HepG2 (cell line): Measurements from ENCODE around the gene ALCAM. TPM values are rescaled to one million over a fixed set of nuclear protein-coding genes. Genes with fewer than 3 reads are reported as not detected.

ENCODE experiments used
- ATAC-seq: fragments of 200-7000 bp; cut with Tn5 transposase; 3 replicates; pipeline ENCODE4 v1.9.1; 2020; ENCODE audit warnings: mild to moderate bottlenecking, moderate library complexity
- BruUV-seq: library from RNA; stranded (reverse); fragments of 400-500 nt; replicated peaks from 2 replicates; lab custom pipeline; 2021; lab: Mats Ljungman, UMichigan
- CTCF ChIA-PET: fragments of 300-600 bp; formaldehyde crosslinking; extraction: SDS; loops from one replicate; lab custom pipeline; 2021; ENCODE audit warnings: low total read pairs, inconsistent platforms, low intra/inter-chr PET ratio; lab: Yijun Ruan, JAX
- POLR2A ChIA-PET: fragments of 350-600 bp; sonication (Branson Sonifier 250); formaldehyde crosslinking; loops from one replicate; lab custom pipeline; 2020; ENCODE audit warnings: antibody characterized with exemption, inconsistent platforms; lab: Yijun Ruan, JAX
- DNase-seq: peaks from one replicate; pipeline ENCODE4 v3.0.0-alpha.2; 2015; ENCODE audit warnings: low spot score
- FAIRE-seq: peaks from 3 replicates; lab custom pipeline; 2011; peaks lifted over from hg19 to GRCh38; lab: Jason Lieb, UNC
- H2AFZ ChIP-seq: one replicate; pipeline ENCODE4 v1.6.1; 2011; ENCODE audit warnings: low read length, inconsistent platforms
- H3K27ac ChIP-seq: fragments of 300-600 bp; 3 replicates; pipeline ENCODE4 v1.8.0; 2011; ENCODE audit warnings: mixed run types, mild to moderate bottlenecking, mixed read lengths, low read length, inconsistent platforms; ENCODE audit not compliant: insufficient read depth; ENCODE audit errors: extremely low read length
- H3K27me3 ChIP-seq, 2 experiments: fragments of 200-600 bp in 1 of 2; 2 replicates in 1 of 2; 3 replicates in 1 of 2; pipeline versions ENCODE4 v1.6.0 to v1.8.0; 2011; ENCODE audit warnings: low read length in 2 of 2, mild to moderate bottlenecking in 2 of 2, moderate library complexity in 2 of 2, inconsistent platforms in 1 of 2; ENCODE audit not compliant: insufficient read depth in 2 of 2, control insufficient read depth in 1 of 2
- H3K36me3 ChIP-seq, 2 experiments: fragments of 200-600 bp in 1 of 2; replicated peaks in 1 of 2; 2 replicates in 1 of 2; 3 replicates in 1 of 2; pipeline versions ENCODE4 v1.5.1 to v1.8.0; 2011; ENCODE audit warnings: low read length in 2 of 2, inconsistent platforms in 1 of 2; ENCODE audit not compliant: insufficient read depth in 2 of 2, control insufficient read depth in 1 of 2
- H3K4me1 ChIP-seq: 2 replicates; pipeline ENCODE4 v1.5.1; 2012; ENCODE audit warnings: low read length, inconsistent platforms; ENCODE audit not compliant: insufficient read depth
- H3K4me2 ChIP-seq: 2 replicates; pipeline ENCODE4 v1.6.0; 2011; ENCODE audit warnings: low read depth, low read length, inconsistent platforms
- H3K4me3 ChIP-seq, 3 experiments: fragments of 200-600 bp in 1 of 3; sonication (generic), shearing (Covaris generic) in 1 of 3; replicated peaks in 1 of 3; 2 replicates each; pipeline ENCODE4 v1.5.1; 2011 to 2016; ENCODE audit warnings: low read length in 3 of 3, inconsistent platforms in 2 of 3, low read depth in 2 of 3, mild to moderate bottlenecking in 2 of 3, control low read depth in 1 of 3, mixed read lengths in 1 of 3; ENCODE audit not compliant: insufficient read depth in 1 of 3
- H3K79me2 ChIP-seq: one replicate; pipeline ENCODE4 v1.6.1; 2011; ENCODE audit warnings: low read length, inconsistent platforms; ENCODE audit not compliant: insufficient read depth
- H3K9ac ChIP-seq: 2 replicates; pipeline ENCODE4 v1.6.0; 2011; ENCODE audit warnings: mild to moderate bottlenecking, low read depth, low read length, inconsistent platforms; ENCODE audit not compliant: insufficient read depth
- H3K9me3 ChIP-seq: 2 replicates; pipeline ENCODE4 v1.5.1; 2012; ENCODE audit warnings: mild to moderate bottlenecking, low read length
- H4K20me1 ChIP-seq: 2 replicates; pipeline ENCODE4 v1.6.0; 2011; ENCODE audit warnings: inconsistent platforms, mild to moderate bottlenecking, low read length, moderate library complexity; ENCODE audit not compliant: insufficient read depth
- PLRG1 ChIP-seq: fragments of 450-650 bp; conservative IDR thresholded peaks from 2 replicates; pipeline ENCODE4 v1.6.1; 2016
- TOPORS ChIP-seq: sonication (generic); formaldehyde crosslinking; IDR thresholded peaks from 2 replicates; pipeline ENCODE4 v1.8.0; 2023; ENCODE audit warnings: mild to moderate bottlenecking, missing genetic modification reagents
- ZMYM2 ChIP-seq: sonication (generic); formaldehyde crosslinking; IDR thresholded peaks from 2 replicates; pipeline ENCODE4 v1.8.0; 2022; ENCODE audit warnings: mild to moderate bottlenecking, missing genetic modification reagents
- ZNF468 ChIP-seq: sonication (generic); formaldehyde crosslinking; IDR thresholded peaks from 2 replicates; pipeline ENCODE4 v1.8.0; 2022; ENCODE audit warnings: mild to moderate bottlenecking, moderate library complexity, missing genetic modification reagents
- ZNF792 ChIP-seq: IDR thresholded peaks from 2 replicates; pipeline ENCODE4 v1.6.1; 2016
- WGBS: methylation state at CpG from one replicate; pipeline ENCODE4 v1.1.6; 2017; ENCODE audit warnings: low lambda C conversion rate; 5-methylcytosine and 5-hydroxymethylcytosine counted together
- in situ Hi-C: cut with HindIII; loops from 2 replicates; pipeline ENCODE4 v1.10.0; 2017; ENCODE audit warnings: low pct_unique_long_range_greater_than_20kb; ENCODE audit not compliant: extremely low pct_ligation_motif_present
- intact Hi-C: fragments of 100-400 bp; cut with micrococcal nuclease; formaldehyde crosslinking; loops from one replicate; pipeline ENCODE4 v1.10.0; 2022; ENCODE audit not compliant: unreplicated experiment
- polyA plus RNA-seq, 8 experiments: library from polyadenylated mRNA; depleted of rRNA in 3 of 8; stranded (reverse) in 7 of 8; unstranded in 1 of 8; fragments of >200 nt; fragmentation: Illumina TruSeq in 4 of 8; extraction: Trizol in 4 of 8; gene quantifications; 2 replicates each; pipeline versions ENCODE4 v1.2.1 to v1.2.3, GENCODE V29; 2011 to 2016; ENCODE audit warnings: low read depth in 4 of 8, missing spikeins in 1 of 8, mixed read lengths in 1 of 8; ENCODE audit not compliant: insufficient read depth in 1 of 8
- total RNA-seq, 5 experiments: library from RNA; depleted of rRNA; stranded (reverse); fragments of >200 nt; fragmentation: Illumina TruSeq; extraction: Trizol; gene quantifications; 2 replicates each; pipeline ENCODE4 v1.2.3, GENCODE V29; 2016; ENCODE audit warnings: low read depth in 1 of 5
- TF ChIP-seq, protein P1 (sequence below): sonication (generic); formaldehyde crosslinking; IDR thresholded peaks from 2 replicates; pipeline ENCODE4 v1.4.0; 2020; ENCODE audit warnings: mild to moderate bottlenecking, missing genetic modification reagents
- TF ChIP-seq, protein P2 (sequence below): sonication (generic); formaldehyde crosslinking; IDR thresholded peaks from 2 replicates; pipeline ENCODE4 v1.5.1; 2020; ENCODE audit warnings: missing genetic modification reagents, mild to moderate bottlenecking, borderline replicate concordance
- TF ChIP-seq, protein P3 (sequence below): sonication (generic); formaldehyde crosslinking; IDR thresholded peaks from 2 replicates; pipeline ENCODE4 v1.5.0; 2020; ENCODE audit warnings: mild to moderate bottlenecking, missing genetic modification reagents, borderline replicate concordance
- TF ChIP-seq, protein P4 (sequence below): sonication (generic); formaldehyde crosslinking; IDR thresholded peaks from 2 replicates; pipeline ENCODE4 v1.4.0; 2020; ENCODE audit warnings: mild to moderate bottlenecking, missing genetic modification reagents

ALCAM gene
- total and polyA plus RNA-seq, 2 of the 13 experiments (the other 11 are each of a cell fraction or from before 2014, with no cell fraction given) = 26.0 to 33.1 TPM

DNA sequence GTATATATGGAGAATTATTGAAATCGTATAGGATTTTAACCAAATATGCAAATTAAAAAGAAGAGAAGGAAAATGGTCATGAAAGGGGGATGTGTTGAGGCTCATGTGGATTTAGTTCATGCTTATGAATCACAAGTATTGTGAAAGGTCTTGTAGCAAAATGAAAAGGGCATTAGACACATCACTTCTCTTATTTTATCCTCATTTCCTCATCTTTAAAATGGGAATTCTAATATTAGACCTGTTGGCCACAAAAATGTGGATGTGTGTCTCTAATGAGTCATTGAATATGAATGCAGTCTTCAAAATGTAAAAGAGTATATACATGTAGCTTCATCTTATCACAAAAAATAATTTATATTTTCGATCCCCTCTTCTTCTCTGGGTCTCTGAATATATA is 14.9 kb upstream of the ALCAM start:
- Histone ChIP-seq H3K4me1 (no peaks in the 10 kb centered on the region), H2AFZ (no peak overlapping the region), H3K27me3 (no peaks in the 10 kb centered on the region; a peak in 1 of 5 replicates), H4K20me1 (no peaks in the 10 kb centered on the region), H3K9me3 (no peaks in the 10 kb centered on the region), H3K79me2 (no peaks in the 10 kb centered on the region), H3K27ac (no peak overlapping the region), H3K9ac (no peak overlapping the region), H3K4me3 (no peak overlapping the region), H3K4me2 (no peak overlapping the region), H3K36me3 (no peaks in the 10 kb centered on the region)
- no peak for DNase-seq
- no peak for FAIRE-seq
- no TSS peak for BruUV-seq
- ATAC-seq = no peak
- TF ChIP-seq PLRG1 (no peak), ZNF468 (CRISPR knock-in tag) (no peak)
- TF ChIP-seq, protein P1, sequence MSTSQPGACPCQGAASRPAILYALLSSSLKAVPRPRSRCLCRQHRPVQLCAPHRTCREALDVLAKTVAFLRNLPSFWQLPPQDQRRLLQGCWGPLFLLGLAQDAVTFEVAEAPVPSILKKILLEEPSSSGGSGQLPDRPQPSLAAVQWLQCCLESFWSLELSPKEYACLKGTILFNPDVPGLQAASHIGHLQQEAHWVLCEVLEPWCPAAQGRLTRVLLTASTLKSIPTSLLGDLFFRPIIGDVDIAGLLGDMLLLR (CRISPR knock-in tag) = no peak
- ChIA-PET POLR2A (no interaction called here), CTCF (no interaction called here)
- WGBS = 1% methylated on average over 2 of the region's 2 CpGs
- intact Hi-C loops (no loop called here), in situ Hi-C loops (loop anchor here (25.0 kb wide), 1 partner anchor 740 kb away; no protein-coding TSS in a partner anchor)

DNA sequence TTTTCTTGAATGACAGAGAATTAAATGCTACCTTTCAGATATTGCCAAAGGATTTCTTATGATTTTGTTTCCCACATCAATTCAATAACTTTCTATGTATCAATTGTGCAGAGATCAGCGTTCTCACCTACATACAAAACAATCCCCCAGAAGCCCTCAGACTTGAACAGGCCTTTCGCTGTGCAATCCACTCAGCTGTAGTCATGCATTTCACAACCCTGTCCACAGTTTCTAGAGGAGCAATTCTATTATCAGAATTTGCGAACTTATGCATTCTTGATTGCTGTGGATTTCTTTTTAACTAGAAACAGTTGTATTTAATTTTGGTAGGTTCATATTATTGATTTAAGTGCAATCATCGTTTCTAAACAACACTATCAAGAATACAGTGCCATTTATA is 13.7 kb upstream of the ALCAM start:
- H3K27me3 ChIP-seq = no peaks in the 10 kb centered on the region; a peak in 1 of 5 replicates
- no peaks in the 10 kb centered on the region for H4K20me1 ChIP-seq
- intact Hi-C loops (no loop called here), in situ Hi-C loops (loop anchor here (25.0 kb wide), 1 partner anchor 741 kb away; no protein-coding TSS in a partner anchor)
- no peaks in the 10 kb centered on the region for H3K36me3 ChIP-seq
- no peaks in the 10 kb centered on the region for H3K4me1 ChIP-seq
- H3K4me2 ChIP-seq = no peak overlapping the region
- WGBS = 30% methylated on average over 4 of the region's 4 CpGs
- FAIRE-seq (no peak), ATAC-seq (no peak), DNase-seq (no peak)
- CTCF ChIA-PET = no interaction called here
- no peaks in the 10 kb centered on the region for H3K9me3 ChIP-seq
- POLR2A ChIA-PET = no interaction called here
- no peak overlapping the region for H2AFZ ChIP-seq
- H3K9ac ChIP-seq = no peak overlapping the region
- H3K4me3 ChIP-seq = no peak overlapping the region
- BruUV-seq = no TSS peak
- no peaks in the 10 kb centered on the region for H3K79me2 ChIP-seq
- H3K27ac ChIP-seq = no peak overlapping the region
- TF ChIP-seq, protein P2, sequence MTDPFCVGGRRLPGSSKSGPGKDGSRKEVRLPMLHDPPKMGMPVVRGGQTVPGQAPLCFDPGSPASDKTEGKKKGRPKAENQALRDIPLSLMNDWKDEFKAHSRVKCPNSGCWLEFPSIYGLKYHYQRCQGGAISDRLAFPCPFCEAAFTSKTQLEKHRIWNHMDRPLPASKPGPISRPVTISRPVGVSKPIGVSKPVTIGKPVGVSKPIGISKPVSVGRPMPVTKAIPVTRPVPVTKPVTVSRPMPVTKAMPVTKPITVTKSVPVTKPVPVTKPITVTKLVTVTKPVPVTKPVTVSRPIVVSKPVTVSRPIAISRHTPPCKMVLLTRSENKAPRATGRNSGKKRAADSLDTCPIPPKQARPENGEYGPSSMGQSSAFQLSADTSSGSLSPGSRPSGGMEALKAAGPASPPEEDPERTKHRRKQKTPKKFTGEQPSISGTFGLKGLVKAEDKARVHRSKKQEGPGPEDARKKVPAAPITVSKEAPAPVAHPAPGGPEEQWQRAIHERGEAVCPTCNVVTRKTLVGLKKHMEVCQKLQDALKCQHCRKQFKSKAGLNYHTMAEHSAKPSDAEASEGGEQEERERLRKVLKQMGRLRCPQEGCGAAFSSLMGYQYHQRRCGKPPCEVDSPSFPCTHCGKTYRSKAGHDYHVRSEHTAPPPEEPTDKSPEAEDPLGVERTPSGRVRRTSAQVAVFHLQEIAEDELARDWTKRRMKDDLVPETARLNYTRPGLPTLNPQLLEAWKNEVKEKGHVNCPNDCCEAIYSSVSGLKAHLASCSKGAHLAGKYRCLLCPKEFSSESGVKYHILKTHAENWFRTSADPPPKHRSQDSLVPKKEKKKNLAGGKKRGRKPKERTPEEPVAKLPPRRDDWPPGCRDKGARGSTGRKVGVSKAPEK (CRISPR knock-in tag) = no peak
- TF ChIP-seq, protein P3, sequence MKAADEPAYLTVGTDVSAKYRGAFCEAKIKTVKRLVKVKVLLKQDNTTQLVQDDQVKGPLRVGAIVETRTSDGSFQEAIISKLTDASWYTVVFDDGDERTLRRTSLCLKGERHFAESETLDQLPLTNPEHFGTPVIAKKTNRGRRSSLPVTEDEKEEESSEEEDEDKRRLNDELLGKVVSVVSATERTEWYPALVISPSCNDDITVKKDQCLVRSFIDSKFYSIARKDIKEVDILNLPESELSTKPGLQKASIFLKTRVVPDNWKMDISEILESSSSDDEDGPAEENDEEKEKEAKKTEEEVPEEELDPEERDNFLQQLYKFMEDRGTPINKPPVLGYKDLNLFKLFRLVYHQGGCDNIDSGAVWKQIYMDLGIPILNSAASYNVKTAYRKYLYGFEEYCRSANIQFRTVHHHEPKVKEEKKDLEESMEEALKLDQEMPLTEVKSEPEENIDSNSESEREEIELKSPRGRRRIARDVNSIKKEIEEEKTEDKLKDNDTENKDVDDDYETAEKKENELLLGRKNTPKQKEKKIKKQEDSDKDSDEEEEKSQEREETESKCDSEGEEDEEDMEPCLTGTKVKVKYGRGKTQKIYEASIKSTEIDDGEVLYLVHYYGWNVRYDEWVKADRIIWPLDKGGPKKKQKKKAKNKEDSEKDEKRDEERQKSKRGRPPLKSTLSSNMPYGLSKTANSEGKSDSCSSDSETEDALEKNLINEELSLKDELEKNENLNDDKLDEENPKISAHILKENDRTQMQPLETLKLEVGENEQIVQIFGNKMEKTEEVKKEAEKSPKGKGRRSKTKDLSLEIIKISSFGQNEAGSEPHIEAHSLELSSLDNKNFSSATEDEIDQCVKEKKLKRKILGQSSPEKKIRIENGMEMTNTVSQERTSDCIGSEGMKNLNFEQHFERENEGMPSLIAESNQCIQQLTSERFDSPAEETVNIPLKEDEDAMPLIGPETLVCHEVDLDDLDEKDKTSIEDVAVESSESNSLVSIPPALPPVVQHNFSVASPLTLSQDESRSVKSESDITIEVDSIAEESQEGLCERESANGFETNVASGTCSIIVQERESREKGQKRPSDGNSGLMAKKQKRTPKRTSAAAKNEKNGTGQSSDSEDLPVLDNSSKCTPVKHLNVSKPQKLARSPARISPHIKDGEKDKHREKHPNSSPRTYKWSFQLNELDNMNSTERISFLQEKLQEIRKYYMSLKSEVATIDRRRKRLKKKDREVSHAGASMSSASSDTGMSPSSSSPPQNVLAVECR (CRISPR knock-in tag) = no peak
- TF ChIP-seq ZMYM2 (CRISPR knock-in tag) = no peak
- TF ChIP-seq, protein P4, sequence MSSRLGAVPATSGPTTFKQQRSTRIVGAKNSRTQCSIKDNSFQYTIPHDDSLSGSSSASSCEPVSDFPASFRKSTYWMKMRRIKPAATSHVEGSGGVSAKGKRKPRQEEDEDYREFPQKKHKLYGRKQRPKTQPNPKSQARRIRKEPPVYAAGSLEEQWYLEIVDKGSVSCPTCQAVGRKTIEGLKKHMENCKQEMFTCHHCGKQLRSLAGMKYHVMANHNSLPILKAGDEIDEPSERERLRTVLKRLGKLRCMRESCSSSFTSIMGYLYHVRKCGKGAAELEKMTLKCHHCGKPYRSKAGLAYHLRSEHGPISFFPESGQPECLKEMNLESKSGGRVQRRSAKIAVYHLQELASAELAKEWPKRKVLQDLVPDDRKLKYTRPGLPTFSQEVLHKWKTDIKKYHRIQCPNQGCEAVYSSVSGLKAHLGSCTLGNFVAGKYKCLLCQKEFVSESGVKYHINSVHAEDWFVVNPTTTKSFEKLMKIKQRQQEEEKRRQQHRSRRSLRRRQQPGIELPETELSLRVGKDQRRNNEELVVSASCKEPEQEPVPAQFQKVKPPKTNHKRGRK (CRISPR knock-in tag) = no peak
- no peak for TF ChIP-seq TOPORS
- TF ChIP-seq ZNF792 (CRISPR knock-in tag) = no peak
